MM.1S (cell line): ENCODE data around the gene TUFT1.

Experiments used
- CTCF ChIP-seq: fragments of 300-600 bp; sonication (generic); IDR thresholded peaks from 2 replicates; pipeline ENCODE4 v1.5.1; 2016; ENCODE audit warnings: antibody characterized with exemption, low read length, mixed read lengths
- EZH2 ChIP-seq: fragments of 300-600 bp; sonication (generic); optimal IDR thresholded peaks from 2 replicates; pipeline ENCODE3; 2017; ENCODE audit warnings: low read depth, mild to moderate bottlenecking, antibody characterized with exemption, low read length, mixed read lengths
- EZH2phosphoT487 ChIP-seq: fragments of 300-600 bp; sonication (generic); IDR thresholded peaks from 2 replicates; pipeline ENCODE4 v1.6.1; 2018; ENCODE audit warnings: antibody characterized with exemption, low read length

DNA sequence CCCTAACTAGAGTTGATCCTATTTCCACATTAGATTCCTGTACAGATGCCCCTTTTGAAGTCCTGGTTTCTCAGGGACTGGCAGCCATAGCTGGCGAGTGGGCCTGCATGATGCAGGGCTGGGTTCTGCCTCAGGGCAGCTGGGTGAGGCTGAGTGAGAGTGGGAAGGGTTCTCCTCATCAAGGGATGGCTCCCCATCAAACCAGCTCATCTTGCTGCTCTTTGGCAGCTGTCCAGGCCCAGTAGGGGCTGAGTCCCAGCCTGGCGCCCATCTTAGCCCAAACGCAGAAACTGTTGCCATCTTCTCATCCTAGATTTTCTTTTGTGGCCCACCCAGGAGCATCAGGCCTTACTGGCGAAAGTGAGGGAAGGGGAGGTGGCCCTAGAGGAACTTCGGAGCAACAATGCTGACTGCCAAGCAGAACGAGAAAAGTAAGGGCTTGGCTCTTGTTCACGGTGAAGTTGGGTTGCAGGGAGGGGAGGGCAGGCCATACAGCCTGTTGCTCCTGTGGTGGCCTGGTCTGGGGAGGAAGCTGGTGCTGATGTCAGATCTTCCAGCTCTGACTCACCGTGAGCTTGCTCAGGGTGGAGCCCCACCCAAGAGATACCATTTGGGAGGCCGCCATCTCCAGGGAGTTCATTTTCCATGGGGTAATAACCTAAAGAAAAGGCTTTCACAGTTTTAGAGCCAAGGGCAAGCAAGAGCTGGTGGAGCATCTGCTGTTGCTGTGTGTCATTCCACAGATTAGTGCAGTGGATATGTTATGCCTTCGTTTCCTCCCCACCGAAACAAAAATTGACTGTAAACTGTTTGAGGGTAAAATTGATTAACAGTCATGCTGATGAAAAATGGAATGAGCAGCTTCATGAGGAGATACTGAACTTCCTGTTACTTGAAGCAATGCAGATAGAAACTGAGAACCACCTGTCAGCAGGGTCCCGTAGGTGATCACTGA lies 34.7 kb downstream of the TUFT1 start:
- no peak for TF ChIP-seq CTCF
- TF ChIP-seq EZH2 = no peak
- no peak for TF ChIP-seq EZH2phosphoT487
